A673 (cell line): ENCODE measurements around the gene NXT2. TPM values are rescaled to one million over a fixed set of nuclear protein-coding genes. Genes with fewer than 3 reads are reported as not detected.

Source experiments
- BruUV-seq: library from RNA; stranded (reverse); fragments of 400-500 nt; replicated peaks from 2 replicates; lab custom pipeline; 2021; lab: Mats Ljungman, UMichigan
- CTCF ChIA-PET: fragments of 300-600 bp; sonication (Branson Sonifier 250); formaldehyde crosslinking; loops from one replicate; lab custom pipeline; 2022; ENCODE audit warnings: antibody characterized with exemption; lab: Charles Lee
- POLR2A ChIA-PET: fragments of 300-600 bp; sonication (Branson Sonifier 250); formaldehyde crosslinking; loops from one replicate; lab custom pipeline; 2022; ENCODE audit warnings: antibody characterized with exemption; ENCODE audit not compliant: low non-redundant PET; lab: Charles Lee
- DNase-seq: peaks from one replicate; pipeline ENCODE4 v3.0.0-alpha.2; 2015; ENCODE audit warnings: low spot score
- H3K27ac ChIP-seq: fragments of 200-600 bp; sonication (generic); 2 replicates; pipeline ENCODE4 v1.5.1; 2016; ENCODE audit warnings: mixed run types, low read depth, mild to moderate bottlenecking, mixed read lengths, antibody characterized with exemption, low read length; ENCODE audit not compliant: poor library complexity, severe bottlenecking
- H3K27me3 ChIP-seq: fragments of 200-600 bp; sonication (generic); replicated peaks from 2 replicates; pipeline ENCODE4 v1.6.1; 2017; ENCODE audit warnings: mixed run types, low read depth, mild to moderate bottlenecking, mixed read lengths, antibody characterized with exemption, low read length; ENCODE audit not compliant: insufficient read depth, poor library complexity
- H3K36me3 ChIP-seq: fragments of 200-600 bp; sonication (generic); 2 replicates; pipeline ENCODE4 v1.6.1; 2016; ENCODE audit warnings: mixed run types, mild to moderate bottlenecking, mixed read lengths, antibody characterized with exemption, low read length; ENCODE audit not compliant: insufficient read depth, poor library complexity, severe bottlenecking
- H3K4me1 ChIP-seq: fragments of 200-600 bp; sonication (generic); 2 replicates; pipeline ENCODE4 v1.6.1; 2017; ENCODE audit warnings: mixed run types, mild to moderate bottlenecking, mixed read lengths, antibody characterized with exemption, low read length; ENCODE audit not compliant: insufficient read depth, poor library complexity, severe bottlenecking
- H3K4me3 ChIP-seq: fragments of 200-600 bp; sonication (generic); 2 replicates; pipeline ENCODE4 v1.5.1; 2016; ENCODE audit warnings: low read depth, mixed run types, mild to moderate bottlenecking, mixed read lengths, low read length; ENCODE audit not compliant: poor library complexity, severe bottlenecking
- H3K9me3 ChIP-seq: fragments of 200-600 bp; sonication (generic); 2 replicates; pipeline ENCODE4 v1.6.1; 2016; ENCODE audit warnings: mixed run types, low read depth, mild to moderate bottlenecking, mixed read lengths, antibody characterized with exemption, low read length; ENCODE audit not compliant: poor library complexity, severe bottlenecking
- EZH2 ChIP-seq: fragments of 200-600 bp; sonication (generic); IDR thresholded peaks from 2 replicates; pipeline ENCODE4 v1.6.1; 2017; ENCODE audit warnings: borderline replicate concordance, low read depth, mild to moderate bottlenecking, mixed read lengths, antibody characterized with exemption, low read length; ENCODE audit not compliant: poor library complexity, severe bottlenecking
- intact Hi-C: fragments of 100-400 bp; cut with micrococcal nuclease; formaldehyde crosslinking; loops from one replicate; pipeline ENCODE4 v1.10.0; 2022; ENCODE audit not compliant: unreplicated experiment
- total RNA-seq: library from RNA; stranded (reverse); gene quantifications from 2 replicates; pipeline ENCODE4 v1.2.3, GENCODE V29; 2021
- TF ChIP-seq, protein P1 (sequence below): fragments of 300-800, 200-600 bp; sonication (generic); conservative IDR thresholded peaks from 2 replicates; pipeline ENCODE4 v1.5.1; 2017; ENCODE audit warnings: low read depth, mild to moderate bottlenecking, antibody characterized with exemption, low read length, moderate library complexity, mixed read lengths

NXT2 gene
- total RNA-seq, 1 experiment from 2014 or later, result 11.6 TPM

DNA sequence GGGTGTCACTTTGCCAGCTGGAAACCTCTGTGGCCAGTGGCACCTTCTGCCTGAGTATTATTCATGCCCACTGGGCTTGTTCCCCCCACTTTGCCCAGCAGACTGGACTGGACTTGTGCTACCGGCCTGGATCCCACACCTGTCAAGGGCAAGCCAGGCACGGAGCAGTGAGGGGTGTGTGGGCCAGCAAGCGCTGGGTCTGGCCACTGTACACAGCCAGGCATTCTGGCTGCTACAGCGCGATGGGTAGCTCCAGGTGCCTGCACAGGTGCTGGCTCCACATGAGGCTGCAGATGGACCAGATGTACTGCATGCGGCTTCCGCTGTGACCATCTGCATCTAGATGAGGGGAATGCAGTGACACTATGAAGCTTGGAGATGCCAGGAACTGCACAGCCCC is 48.8 kb downstream of the NXT2 start:
- TF ChIP-seq, protein P1, sequence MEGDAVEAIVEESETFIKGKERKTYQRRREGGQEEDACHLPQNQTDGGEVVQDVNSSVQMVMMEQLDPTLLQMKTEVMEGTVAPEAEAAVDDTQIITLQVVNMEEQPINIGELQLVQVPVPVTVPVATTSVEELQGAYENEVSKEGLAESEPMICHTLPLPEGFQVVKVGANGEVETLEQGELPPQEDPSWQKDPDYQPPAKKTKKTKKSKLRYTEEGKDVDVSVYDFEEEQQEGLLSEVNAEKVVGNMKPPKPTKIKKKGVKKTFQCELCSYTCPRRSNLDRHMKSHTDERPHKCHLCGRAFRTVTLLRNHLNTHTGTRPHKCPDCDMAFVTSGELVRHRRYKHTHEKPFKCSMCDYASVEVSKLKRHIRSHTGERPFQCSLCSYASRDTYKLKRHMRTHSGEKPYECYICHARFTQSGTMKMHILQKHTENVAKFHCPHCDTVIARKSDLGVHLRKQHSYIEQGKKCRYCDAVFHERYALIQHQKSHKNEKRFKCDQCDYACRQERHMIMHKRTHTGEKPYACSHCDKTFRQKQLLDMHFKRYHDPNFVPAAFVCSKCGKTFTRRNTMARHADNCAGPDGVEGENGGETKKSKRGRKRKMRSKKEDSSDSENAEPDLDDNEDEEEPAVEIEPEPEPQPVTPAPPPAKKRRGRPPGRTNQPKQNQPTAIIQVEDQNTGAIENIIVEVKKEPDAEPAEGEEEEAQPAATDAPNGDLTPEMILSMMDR, result no peak
- no peak for TF ChIP-seq EZH2
- Histone ChIP-seq H3K27ac (no peak overlapping the region), H3K36me3 (no peaks in the 10 kb centered on the region), H3K4me3 (no peak overlapping the region), H3K27me3 (peaks cover 12% of the 10 kb centered on the region), H3K9me3 (no peaks in the 10 kb centered on the region), H3K4me1 (no peaks in the 10 kb centered on the region)
- no TSS peak for BruUV-seq
- POLR2A ChIA-PET, result no interaction called here
- no peak for DNase-seq
- intact Hi-C loops, result no loop called here
- CTCF ChIA-PET, result no interaction called here

DNA sequence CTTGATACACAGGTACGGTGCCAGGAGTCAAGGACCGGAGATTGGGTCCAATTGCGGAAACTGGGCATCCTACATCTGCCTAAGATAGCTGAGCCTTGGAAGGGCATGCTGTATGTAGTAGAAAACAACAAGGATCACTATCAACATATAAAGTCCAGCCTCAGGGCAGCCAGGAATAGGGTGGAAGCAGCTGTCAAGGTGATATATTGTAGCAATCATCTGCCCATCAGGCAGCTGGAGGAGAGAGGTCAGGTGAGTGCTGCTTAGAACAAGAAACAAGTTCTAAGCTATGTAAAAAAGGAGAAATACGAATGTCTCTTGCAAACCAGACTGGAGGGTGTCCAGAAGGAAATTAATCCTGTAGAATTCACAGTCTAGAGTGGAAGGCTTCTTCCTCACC is 53.5 kb downstream of the NXT2 start:
- TF ChIP-seq EZH2, result no peak
- TF ChIP-seq, protein P1, result no peak
- H3K27me3 ChIP-seq, result peaks cover 15% of the 10 kb centered on the region
- no peak overlapping the region for H3K4me3 ChIP-seq
- ChIA-PET CTCF (no interaction called here), POLR2A (no interaction called here)
- H3K27ac ChIP-seq, result no peak overlapping the region
- intact Hi-C loops, result no loop called here
- no peaks in the 10 kb centered on the region for H3K4me1 ChIP-seq
- H3K9me3 ChIP-seq, result no peaks in the 10 kb centered on the region
- H3K36me3 ChIP-seq, result no peaks in the 10 kb centered on the region
- no peak for DNase-seq
- no TSS peak for BruUV-seq

Other genes starting within 250 kb of the NXT2 start
- 0.24 and 0.26 TPM in 2 replicates for gene GUCY2F, start 54.8 kb upstream of the NXT2 start, total RNA-seq
- 0.20 and 0.26 TPM in 2 replicates for gene KCNE5, start 88.3 kb downstream of the NXT2 start, total RNA-seq
- gene ACSL4, start 196.4 kb downstream of the NXT2 start, total RNA-seq, result 48.3 and 59.7 TPM in 2 replicates